ENCODE results near the gene CD93.

- TF ChIP-seq ZFP3 (CRISPR knock-in tag; IDR thresholded peaks at IDR 0.05) (no peak), ISL1 (CRISPR knock-in tag; IDR thresholded peaks at IDR 0.05) (no peak), ZNF565 (CRISPR knock-in tag; conservative IDR thresholded peaks at IDR 0.05; ENCODE audit: low read depth) (no peak), ZFP30 (CRISPR knock-in tag; IDR thresholded peaks at IDR 0.05) (no peak), ESRRG (CRISPR knock-in tag; IDR thresholded peaks at IDR 0.05) (no peak), ZNF8 (CRISPR knock-in tag; IDR thresholded peaks at IDR 0.05) (no peak), ARNTL (CRISPR knock-in tag; IDR thresholded peaks at IDR 0.05; ENCODE audit: borderline replicate concordance, low read depth) (no peak), BACH2 (CRISPR knock-in tag; IDR thresholded peaks at IDR 0.05; ENCODE audit: borderline replicate concordance) (no peak)
- TF ChIP-seq, protein P1, sequence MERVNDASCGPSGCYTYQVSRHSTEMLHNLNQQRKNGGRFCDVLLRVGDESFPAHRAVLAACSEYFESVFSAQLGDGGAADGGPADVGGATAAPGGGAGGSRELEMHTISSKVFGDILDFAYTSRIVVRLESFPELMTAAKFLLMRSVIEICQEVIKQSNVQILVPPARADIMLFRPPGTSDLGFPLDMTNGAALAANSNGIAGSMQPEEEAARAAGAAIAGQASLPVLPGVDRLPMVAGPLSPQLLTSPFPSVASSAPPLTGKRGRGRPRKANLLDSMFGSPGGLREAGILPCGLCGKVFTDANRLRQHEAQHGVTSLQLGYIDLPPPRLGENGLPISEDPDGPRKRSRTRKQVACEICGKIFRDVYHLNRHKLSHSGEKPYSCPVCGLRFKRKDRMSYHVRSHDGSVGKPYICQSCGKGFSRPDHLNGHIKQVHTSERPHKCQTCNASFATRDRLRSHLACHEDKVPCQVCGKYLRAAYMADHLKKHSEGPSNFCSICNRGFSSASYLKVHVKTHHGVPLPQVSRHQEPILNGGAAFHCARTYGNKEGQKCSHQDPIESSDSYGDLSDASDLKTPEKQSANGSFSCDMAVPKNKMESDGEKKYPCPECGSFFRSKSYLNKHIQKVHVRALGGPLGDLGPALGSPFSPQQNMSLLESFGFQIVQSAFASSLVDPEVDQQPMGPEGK (CRISPR knock-in tag; IDR thresholded peaks at IDR 0.05; ENCODE audit: borderline replicate concordance) = no peak
- TF ChIP-seq, protein P2, sequence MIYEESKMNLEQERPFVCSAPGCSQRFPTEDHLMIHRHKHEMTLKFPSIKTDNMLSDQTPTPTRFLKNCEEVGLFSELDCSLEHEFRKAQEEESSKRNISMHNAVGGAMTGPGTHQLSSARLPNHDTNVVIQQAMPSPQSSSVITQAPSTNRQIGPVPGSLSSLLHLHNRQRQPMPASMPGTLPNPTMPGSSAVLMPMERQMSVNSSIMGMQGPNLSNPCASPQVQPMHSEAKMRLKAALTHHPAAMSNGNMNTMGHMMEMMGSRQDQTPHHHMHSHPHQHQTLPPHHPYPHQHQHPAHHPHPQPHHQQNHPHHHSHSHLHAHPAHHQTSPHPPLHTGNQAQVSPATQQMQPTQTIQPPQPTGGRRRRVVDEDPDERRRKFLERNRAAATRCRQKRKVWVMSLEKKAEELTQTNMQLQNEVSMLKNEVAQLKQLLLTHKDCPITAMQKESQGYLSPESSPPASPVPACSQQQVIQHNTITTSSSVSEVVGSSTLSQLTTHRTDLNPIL (CRISPR knock-in tag; IDR thresholded peaks at IDR 0.05; ENCODE audit: low read depth) = no peak
Observed at GRCh38 chr20:23096986-23097520, 10.9 kb upstream of the CD93 start.
